Cardiac fibroblast (primary cell): ENCODE results near the gene ZSCAN29.

Experiments used
- DNase-seq, 2 donors: peaks; one replicate each; pipeline versions ENCODE4 v3.0.0 to v3.0.0-alpha.2; 2010; ENCODE audit warnings: low read depth in 2 of 2
- H3K4me3 ChIP-seq, 2 donors: replicated peaks in 1 of 2; 1 replicate in 1 of 2; 2 replicates in 1 of 2; pipeline ENCODE4 v1.5.1; 2011; ENCODE audit warnings: low read depth in 2 of 2, low read length in 2 of 2, mild to moderate bottlenecking in 2 of 2, moderate library complexity in 1 of 2
- TF ChIP-seq, protein P1 (sequence below): IDR thresholded peaks from one replicate; pipeline ENCODE4 v1.5.1; 2011; ENCODE audit warnings: low read depth, mild to moderate bottlenecking, low read length, inconsistent platforms

The ZSCAN29 gene

DNA sequence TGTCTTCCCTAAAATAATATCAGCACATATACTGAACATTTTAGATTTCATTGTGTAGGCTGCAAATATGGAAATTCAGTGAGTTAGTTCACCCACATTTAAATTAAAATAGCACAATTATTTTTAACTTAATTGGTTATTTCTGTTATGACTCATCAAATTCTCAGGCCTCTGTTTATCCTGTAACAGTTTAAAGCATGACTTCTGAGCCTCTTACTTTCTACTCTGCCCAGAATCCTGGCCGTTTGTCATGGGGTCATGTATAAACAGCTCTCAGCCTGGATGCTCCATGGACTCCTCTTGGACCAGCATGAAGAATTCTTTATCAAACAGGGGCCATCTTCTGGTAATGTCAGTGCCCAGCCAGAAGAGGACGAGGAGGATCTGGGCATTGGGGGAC is 12.2 kb upstream of the ZSCAN29 start:
- DNase-seq = no peak
- H3K4me3 ChIP-seq = no peak overlapping the region
- TF ChIP-seq, protein P1, sequence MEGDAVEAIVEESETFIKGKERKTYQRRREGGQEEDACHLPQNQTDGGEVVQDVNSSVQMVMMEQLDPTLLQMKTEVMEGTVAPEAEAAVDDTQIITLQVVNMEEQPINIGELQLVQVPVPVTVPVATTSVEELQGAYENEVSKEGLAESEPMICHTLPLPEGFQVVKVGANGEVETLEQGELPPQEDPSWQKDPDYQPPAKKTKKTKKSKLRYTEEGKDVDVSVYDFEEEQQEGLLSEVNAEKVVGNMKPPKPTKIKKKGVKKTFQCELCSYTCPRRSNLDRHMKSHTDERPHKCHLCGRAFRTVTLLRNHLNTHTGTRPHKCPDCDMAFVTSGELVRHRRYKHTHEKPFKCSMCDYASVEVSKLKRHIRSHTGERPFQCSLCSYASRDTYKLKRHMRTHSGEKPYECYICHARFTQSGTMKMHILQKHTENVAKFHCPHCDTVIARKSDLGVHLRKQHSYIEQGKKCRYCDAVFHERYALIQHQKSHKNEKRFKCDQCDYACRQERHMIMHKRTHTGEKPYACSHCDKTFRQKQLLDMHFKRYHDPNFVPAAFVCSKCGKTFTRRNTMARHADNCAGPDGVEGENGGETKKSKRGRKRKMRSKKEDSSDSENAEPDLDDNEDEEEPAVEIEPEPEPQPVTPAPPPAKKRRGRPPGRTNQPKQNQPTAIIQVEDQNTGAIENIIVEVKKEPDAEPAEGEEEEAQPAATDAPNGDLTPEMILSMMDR = no peak

DNA sequence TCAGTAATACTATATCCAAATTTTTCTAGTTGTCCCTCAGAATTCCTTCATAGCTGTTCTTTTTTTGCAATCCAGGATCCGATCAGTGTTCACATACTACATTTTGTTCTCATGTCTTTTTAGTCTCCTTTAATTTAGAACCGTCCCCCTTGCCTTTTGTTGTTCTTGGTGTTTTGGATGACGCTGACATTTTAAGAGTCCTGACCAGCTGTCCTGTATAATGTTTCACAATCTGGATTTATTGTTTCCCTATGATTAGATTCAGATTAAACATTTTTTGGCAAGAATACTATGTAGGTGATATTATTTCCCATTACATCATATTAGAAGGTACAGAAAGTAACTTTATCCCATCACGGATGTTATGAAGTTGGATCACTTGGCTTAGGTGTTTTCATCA is 11.5 kb upstream of the ZSCAN29 start:
- TF ChIP-seq, protein P1 = no peak
- no peak for DNase-seq
- H3K4me3 ChIP-seq = no peak overlapping the region

DNA sequence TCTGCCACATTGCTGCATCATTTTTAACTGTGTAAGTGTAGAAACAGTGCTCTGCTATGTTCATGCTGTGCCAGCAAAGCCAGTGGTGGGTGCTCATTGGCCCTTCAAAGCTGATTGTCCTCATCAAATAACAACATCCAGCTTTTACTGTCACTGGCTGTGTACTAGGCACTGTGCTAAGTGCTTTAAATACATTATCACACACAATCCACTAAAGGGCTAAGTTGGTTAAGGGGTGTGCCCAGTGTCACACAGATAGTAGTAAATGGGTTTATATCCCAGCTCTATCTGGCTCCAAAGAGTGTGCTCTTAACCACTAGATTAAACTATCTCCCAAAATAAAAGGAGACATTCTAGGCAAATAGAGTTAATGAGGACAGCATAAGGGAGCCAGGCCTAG is 7.8 kb upstream of the ZSCAN29 start:
- H3K4me3 ChIP-seq = no peak overlapping the region
- TF ChIP-seq, protein P1 = no peak
- no peak for DNase-seq

DNA sequence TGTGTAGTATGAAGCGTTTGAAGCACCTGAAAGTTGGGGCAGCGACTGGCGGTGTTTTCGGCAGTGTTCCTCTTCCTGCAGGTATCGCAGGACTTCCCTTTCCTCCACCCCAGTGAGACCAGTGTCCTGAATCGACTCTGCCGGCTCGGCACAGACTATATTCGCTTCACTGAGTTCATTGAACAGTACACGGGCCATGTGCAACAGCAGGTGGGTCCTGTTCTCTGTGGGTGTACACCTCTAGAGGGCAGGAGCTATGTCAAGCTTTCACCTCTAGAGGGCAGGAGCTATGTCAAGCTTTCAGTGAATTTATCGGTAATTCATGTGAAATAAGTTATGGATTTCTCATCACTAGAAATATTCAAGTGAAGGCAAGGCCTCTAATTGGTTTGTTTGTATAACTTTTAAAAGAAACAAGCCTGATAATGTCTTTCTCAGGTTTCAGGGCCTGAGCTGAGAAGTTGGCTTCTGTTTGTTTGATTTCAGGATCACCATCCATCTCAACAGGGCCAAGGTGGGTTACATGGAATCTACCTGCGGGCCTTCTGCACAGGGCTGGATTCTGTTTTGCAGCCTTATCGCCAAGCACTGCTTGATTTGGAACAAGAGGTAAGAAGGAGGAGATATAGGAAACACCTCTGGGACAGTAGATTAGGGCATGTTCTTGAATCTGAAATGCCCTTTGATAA is 5.3 kb upstream of the ZSCAN29 start:
- no peak overlapping the region for H3K4me3 ChIP-seq
- TF ChIP-seq, protein P1 = peak; percentile 87

DNA sequence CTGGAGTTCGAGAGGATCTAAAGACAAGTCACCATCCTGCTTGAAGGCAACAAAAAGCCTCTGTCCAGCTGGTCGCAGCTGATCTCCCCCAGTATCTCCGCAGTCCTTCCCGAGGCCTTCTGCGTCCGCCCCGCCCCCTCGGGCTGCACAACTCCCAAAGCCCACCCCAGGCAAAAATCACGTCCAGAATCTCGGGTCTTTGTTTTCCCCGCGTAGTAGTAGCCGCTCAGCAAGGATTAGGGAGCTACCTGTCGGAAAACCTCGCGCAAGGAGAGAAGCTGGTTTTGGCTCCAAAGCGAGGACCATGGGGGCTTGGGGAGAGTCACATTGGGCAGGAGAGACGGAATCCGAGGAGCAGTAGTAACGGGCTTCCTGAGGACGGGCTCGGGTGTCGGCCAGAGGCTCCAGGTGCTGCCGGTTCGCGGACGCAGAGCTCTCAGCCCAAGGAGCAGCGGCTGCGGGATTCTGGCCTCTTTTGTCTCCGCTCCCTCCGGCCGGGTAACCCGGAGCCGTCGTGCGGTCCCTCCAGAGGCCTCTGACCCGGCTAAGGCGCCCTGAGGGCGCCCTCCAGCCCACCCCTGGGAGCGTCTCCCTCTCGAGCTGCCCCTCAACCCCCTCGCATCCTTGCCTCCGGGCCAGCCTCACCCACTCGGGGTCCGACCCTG is 401 bp downstream of the ZSCAN29 start:
- DNase-seq = peak; percentile 35 to 36
- TF ChIP-seq, protein P1 = no peak
- H3K4me3 ChIP-seq = peak overlapping the region; percentile 86 to 90

More for the DNA sequence above, 5.3 kb upstream of the ZSCAN29 start:
- DNase-seq = peak; percentile 39 to 58

DNA sequence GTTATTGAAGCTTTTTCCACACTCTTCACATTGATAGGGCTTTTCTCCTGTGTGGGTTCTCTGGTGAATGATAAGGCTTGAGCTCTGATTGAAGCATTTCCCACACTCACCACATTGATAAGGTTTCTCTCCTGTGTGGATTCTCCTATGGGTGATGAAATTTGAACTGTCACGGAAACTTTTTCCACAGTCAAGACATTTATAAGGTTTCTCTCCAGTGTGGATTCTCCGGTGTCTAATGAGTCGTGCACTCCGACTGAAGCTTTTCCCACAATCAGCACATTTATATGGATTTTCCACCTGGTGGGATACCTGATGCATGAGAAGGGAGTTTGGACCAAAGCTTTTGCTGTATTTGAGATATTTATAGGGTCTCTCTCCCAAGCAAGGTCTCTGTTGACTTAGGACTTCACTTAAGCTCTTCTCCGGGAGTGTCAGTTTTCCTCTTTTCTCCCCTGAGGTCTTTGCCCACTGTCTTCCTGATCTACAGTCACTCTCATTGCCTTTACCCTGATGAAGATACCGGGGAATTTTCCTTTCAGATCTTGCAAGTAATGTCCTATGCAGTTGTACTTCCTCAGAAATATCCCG is 9.4 kb downstream of the ZSCAN29 start:
- TF ChIP-seq, protein P1 = no peak
- DNase-seq = peak in 1 of 2 donors; percentile 15

More for the DNA sequence above, 9.4 kb downstream of the ZSCAN29 start:
- H3K4me3 ChIP-seq = no peak overlapping the region
